AG09319 (cell line): ENCODE results near the gene SCN9A.

Source experiments
- DNase-seq: peaks from one replicate; pipeline ENCODE4 v3.0.0-alpha.2; 2010; ENCODE audit warnings: low read depth; ENCODE audit errors: extremely low read depth
- TF ChIP-seq, protein P1 (sequence below): IDR thresholded peaks from 2 replicates; pipeline ENCODE4 v1.5.1; 2011; ENCODE audit warnings: low read depth, mild to moderate bottlenecking, inconsistent platforms, low read length, moderate library complexity

SCN9A gene

DNA sequence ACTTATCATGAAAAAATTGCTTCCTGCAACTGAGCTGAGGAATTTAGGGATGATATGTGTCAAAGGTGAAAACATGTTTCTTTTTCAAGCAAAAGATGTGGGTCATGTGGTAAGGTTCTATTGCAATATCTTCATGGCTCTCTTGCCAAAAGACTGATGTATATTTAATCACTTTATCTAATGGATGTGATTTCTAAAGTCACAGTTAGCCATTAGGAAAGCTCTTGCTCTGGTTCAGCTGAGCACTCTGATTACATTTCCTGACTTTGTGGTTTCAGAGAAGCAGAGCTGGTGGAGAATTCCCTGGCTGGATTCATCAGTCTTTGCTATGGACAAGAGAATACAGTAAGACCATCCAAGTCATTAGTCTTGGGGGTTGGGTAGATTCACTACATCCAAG, 24.4 kb downstream of the SCN9A start:
- DNase-seq = peak; percentile 63
- TF ChIP-seq, protein P1, sequence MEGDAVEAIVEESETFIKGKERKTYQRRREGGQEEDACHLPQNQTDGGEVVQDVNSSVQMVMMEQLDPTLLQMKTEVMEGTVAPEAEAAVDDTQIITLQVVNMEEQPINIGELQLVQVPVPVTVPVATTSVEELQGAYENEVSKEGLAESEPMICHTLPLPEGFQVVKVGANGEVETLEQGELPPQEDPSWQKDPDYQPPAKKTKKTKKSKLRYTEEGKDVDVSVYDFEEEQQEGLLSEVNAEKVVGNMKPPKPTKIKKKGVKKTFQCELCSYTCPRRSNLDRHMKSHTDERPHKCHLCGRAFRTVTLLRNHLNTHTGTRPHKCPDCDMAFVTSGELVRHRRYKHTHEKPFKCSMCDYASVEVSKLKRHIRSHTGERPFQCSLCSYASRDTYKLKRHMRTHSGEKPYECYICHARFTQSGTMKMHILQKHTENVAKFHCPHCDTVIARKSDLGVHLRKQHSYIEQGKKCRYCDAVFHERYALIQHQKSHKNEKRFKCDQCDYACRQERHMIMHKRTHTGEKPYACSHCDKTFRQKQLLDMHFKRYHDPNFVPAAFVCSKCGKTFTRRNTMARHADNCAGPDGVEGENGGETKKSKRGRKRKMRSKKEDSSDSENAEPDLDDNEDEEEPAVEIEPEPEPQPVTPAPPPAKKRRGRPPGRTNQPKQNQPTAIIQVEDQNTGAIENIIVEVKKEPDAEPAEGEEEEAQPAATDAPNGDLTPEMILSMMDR = no peak

DNA sequence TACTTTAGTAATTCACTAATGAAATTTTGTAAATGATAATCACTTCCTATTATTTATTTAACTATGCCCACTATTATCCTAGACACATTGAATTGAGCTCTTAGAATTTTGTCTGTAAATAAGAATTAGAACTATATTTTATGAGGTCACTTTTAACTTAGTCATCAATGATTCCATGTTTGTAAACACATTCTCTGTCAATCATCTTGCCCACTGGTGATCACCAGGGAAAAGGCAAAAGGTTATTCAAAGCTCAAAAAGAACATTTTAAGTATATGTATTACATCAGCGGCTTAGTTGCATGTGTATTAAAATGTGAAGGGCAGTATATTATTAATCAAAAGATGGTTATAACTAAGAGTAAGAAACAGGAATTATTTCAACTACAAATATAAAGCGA, 25.2 kb downstream of the SCN9A start:
- no peak for DNase-seq
- TF ChIP-seq, protein P1 = no peak

DNA sequence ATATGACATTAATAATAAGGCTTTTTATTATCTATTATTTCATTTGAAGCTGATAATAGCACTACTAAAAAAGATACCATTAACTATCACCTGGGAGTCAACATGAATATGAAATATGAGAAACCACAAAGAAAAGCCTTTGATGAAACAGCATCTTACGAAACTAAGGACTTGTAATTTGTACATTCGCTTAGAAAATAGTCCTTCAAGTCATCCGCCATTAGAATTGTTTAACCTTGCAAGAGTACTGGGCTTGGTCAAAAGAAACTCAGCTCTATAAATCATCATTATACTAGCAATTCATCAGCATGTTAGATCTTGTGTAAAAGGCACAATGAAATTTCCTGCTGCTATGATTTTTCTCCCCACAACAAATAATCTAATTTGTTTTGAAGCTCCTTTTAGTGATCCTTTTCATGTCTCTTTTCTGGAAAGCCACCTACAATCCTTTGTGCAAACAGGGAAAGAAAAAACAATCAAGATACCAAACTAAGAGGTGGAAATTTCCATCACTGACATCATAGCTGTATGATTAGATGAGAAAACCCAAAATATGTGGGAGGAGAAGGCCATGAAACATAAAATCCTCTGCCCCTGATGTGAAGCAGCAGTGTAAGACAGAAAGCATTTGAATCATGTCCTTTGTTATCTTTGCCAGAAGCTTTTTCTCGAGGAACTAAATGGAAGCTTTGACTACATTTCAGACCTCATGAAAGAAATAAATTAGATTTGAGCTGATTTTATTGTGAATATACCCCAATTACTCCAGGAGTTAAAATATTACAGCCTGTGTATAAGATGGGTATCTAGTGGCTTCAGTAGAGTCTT, 31.2 kb downstream of the SCN9A start:
- TF ChIP-seq, protein P1 = no peak
- DNase-seq = no peak

DNA sequence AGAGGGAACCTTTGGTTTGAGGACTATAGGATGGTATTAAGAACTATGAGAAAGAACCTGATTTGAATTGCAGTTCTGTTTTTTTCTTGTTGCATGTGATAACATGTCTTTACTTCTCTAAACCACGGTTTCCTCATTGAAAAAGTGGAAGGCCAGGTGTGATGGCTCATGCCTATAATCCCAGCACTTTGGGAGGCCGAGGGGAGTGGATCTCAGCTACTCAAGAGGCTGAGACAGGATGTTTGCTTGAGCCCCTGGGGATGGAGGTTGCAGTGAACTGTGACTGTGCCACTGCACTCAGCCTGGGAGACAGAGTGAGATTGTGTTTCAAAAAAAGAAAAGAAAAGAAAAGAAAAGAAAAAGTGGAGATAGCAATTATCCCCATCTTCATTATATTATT, 32.3 kb downstream of the SCN9A start:
- no peak for DNase-seq
- TF ChIP-seq, protein P1 = no peak

DNA sequence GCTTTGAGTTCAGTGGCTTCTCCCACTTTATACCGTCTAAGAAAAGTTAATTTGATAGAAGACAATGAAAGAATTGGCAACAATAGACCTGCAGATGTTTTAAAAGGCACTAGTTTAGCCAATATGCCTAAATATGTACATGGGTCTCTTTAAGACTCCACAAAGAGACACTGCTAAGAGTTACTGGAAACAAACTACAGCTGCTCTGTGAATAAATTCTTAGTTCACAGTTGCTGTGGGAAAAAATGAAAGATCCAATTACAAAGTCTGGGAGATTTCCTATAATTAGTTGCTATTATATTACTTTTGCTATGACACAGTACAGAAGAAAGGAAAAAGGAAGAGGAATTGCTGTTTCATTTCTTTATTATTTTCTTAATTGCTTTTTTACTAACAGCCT, 34.3 kb downstream of the SCN9A start:
- TF ChIP-seq, protein P1 = no peak
- no peak for DNase-seq

DNA sequence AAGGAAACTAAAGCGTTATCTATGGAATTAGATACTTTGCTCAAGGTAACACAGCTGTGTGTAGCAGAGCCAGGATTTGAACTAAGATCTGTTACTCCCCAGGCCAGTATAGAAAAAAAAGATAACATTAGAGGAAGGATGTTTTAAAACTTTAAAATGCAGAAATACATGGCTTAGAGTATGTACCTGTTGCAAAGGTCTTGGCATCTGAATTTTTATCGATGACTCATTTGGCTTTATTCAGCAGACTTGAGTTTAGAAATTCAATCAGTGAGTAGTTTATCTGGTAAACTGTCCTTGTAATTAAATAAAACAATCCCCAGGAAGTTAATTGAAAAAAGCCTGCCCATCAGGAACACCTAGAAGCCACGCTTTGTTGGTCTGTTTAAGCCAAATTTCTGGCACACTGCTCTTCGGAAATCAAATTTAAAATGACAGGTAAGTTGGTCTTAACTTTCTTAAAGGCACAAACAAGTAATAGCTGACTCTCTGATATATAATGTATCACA, 36.9 kb downstream of the SCN9A start:
- no peak for DNase-seq
- TF ChIP-seq, protein P1 = no peak

DNA sequence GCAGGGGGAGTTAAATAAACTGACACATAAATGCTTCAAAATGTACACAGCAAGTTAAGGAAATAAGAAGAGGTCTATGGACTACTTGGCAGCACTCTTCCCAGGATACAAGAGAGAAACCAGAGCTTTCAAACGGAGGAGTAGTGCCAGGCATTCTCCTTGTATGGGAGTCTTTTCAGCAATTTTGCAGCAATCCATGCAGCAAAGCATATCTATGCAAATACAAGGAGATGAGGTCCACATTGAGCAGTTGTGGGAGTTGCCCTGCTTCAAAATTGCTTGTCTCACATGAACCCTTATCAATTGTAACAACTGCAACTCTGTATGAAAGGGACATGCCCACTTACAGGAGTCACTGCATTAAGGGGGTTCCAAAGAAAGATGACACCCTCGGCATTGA, 37.8 kb downstream of the SCN9A start:
- TF ChIP-seq, protein P1 = no peak
- DNase-seq = no peak
